Measurements from ENCODE around the gene CHD9. TPM values are rescaled to one million over a fixed set of nuclear protein-coding genes. Genes with fewer than 3 reads are reported as not detected.
"Not testable (repeated sequence)": the region's sequence is repeated elsewhere in the genome, so short reads cannot be mapped to it uniquely, and the experiment has no call there.

Gene CHD9
- polyA plus RNA-seq, 1 donor = 32.7 TPM

GRCh38 chr16:53291757-53292392 is 237.1 kb downstream of the CHD9 start:
- Histone ChIP-seq H3K4me1 (ENCODE audit: control insufficient read depth, insufficient read depth, low read length) (no peaks in the 10 kb centered on the region), H3K36me3 (ENCODE audit: control insufficient read depth, insufficient read depth, low read length) (peaks cover 70% of the 10 kb centered on the region), H3K9me3 (ENCODE audit: control insufficient read depth, low read depth, low read length) (no peaks in the 10 kb centered on the region), H3K27me3 (ENCODE audit: control insufficient read depth, insufficient read depth, low read length) (no peaks in the 10 kb centered on the region), H3K27ac (ENCODE audit: low read length) (no peak overlapping the region), H3K4me3 (ENCODE audit: low read length) (no peak overlapping the region)
- WGBS (ENCODE audit: insufficient coverage, low lambda C conversion rate) = 100% methylated on average over 1 of the region's 2 CpGs
- no peak for DNase-seq

GRCh38 chr16:53297477-53297876 is 242.7 kb downstream of the CHD9 start:
- no peaks in the 10 kb centered on the region for H3K9me3 ChIP-seq (ENCODE audit: control insufficient read depth, low read depth, low read length)
- H3K27ac ChIP-seq (ENCODE audit: low read length) = no peak overlapping the region
- no peak overlapping the region for H3K4me3 ChIP-seq (ENCODE audit: low read length)
- peaks cover 68% of the 10 kb centered on the region for H3K36me3 ChIP-seq (ENCODE audit: control insufficient read depth, insufficient read depth, low read length)
- H3K4me1 ChIP-seq (ENCODE audit: control insufficient read depth, insufficient read depth, low read length) = no peaks in the 10 kb centered on the region
- no peak for DNase-seq
- no peaks in the 10 kb centered on the region for H3K27me3 ChIP-seq (ENCODE audit: control insufficient read depth, insufficient read depth, low read length)

DNA sequence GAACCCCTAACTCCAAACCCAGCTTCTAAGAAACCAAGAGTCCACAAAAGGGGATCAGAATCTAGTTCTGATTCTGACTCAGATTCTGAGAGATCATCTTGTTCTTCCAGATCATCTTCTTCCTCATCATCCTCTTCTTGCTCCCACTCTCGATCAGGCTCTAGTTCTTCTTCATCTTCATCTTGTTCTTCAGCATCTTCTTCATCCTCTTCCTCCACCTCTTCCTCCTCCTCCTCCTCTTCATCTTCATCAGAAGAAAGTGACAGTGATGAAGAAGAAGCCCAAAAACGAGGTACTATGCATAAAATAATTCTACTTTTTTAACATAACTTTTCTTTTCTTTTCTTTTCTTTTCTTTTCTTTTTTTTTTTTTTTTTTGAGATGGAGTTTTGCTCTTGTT is 249.5 kb downstream of the CHD9 start:
- WGBS (ENCODE audit: insufficient coverage, low lambda C conversion rate) = 89% methylated on average over 2 of the region's 2 CpGs
- DNase-seq = no peak
- Histone ChIP-seq H3K27ac (ENCODE audit: low read length) (no peak overlapping the region), H3K9me3 (ENCODE audit: control insufficient read depth, low read depth, low read length) (no peaks in the 10 kb centered on the region), H3K27me3 (ENCODE audit: control insufficient read depth, insufficient read depth, low read length) (no peaks in the 10 kb centered on the region), H3K36me3 (ENCODE audit: control insufficient read depth, insufficient read depth, low read length) (peaks cover 66% of the 10 kb centered on the region), H3K4me3 (ENCODE audit: low read length) (no peak overlapping the region), H3K4me1 (ENCODE audit: control insufficient read depth, insufficient read depth, low read length) (no peaks in the 10 kb centered on the region)

GRCh38 chr16:53305743-53306142 is 251.0 kb downstream of the CHD9 start:
- H3K9me3 ChIP-seq (ENCODE audit: control insufficient read depth, low read depth, low read length) = no peaks in the 10 kb centered on the region
- no CpG with 5 or more reads among the region's 3 CpGs for WGBS (ENCODE audit: insufficient coverage, low lambda C conversion rate)
- H3K27me3 ChIP-seq (ENCODE audit: control insufficient read depth, insufficient read depth, low read length) = no peaks in the 10 kb centered on the region
- no peak overlapping the region for H3K27ac ChIP-seq (ENCODE audit: low read length)
- no peak overlapping the region for H3K4me3 ChIP-seq (ENCODE audit: low read length)
- DNase-seq = no peak
- no peaks in the 10 kb centered on the region for H3K4me1 ChIP-seq (ENCODE audit: control insufficient read depth, insufficient read depth, low read length)
- H3K36me3 ChIP-seq (ENCODE audit: control insufficient read depth, insufficient read depth, low read length) = peaks cover 64% of the 10 kb centered on the region

GRCh38 chr16:53309457-53309856 is 254.7 kb downstream of the CHD9 start:
- Histone ChIP-seq H3K27ac (ENCODE audit: low read length) (no peak overlapping the region), H3K4me1 (ENCODE audit: control insufficient read depth, insufficient read depth, low read length) (no peaks in the 10 kb centered on the region)

DNA sequence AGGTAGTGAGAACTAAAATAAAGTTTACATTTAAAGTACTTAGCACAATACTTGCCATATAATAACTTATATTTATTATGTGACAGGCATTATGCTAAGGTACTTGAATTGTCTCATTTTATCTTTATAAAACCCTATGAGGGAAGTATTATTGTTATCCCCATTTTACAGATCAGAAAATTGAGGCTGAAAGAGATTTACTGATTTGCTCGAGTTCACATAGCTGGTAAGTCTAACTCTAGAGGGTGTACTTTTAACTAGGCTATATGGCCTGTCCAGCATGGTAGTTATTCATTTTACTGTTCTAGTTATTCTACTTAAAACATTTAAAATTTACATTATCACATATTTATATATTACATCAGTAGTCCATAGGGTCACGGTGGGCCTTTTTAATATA is 266.2 kb downstream of the CHD9 start:
- DNase-seq = no peak
- WGBS (ENCODE audit: insufficient coverage, low lambda C conversion rate) = 100% methylated on average over 1 of the region's 2 CpGs
- H3K36me3 ChIP-seq (ENCODE audit: control insufficient read depth, insufficient read depth, low read length) = peaks cover 61% of the 10 kb centered on the region

More at GRCh38 chr16:53309457-53309856, 254.7 kb downstream of the CHD9 start:
- no peak for DNase-seq
- WGBS (ENCODE audit: insufficient coverage, low lambda C conversion rate) = no CpG with 5 or more reads among the region's 3 CpGs
- H3K9me3 ChIP-seq (ENCODE audit: control insufficient read depth, low read depth, low read length) = no peaks in the 10 kb centered on the region
- no peak overlapping the region for H3K4me3 ChIP-seq (ENCODE audit: low read length)
- peaks cover 63% of the 10 kb centered on the region for H3K36me3 ChIP-seq (ENCODE audit: control insufficient read depth, insufficient read depth, low read length)
- H3K27me3 ChIP-seq (ENCODE audit: control insufficient read depth, insufficient read depth, low read length) = no peaks in the 10 kb centered on the region

GRCh38 chr16:53323924-53324323 is 269.1 kb downstream of the CHD9 start:
- Histone ChIP-seq H3K9me3 (ENCODE audit: control insufficient read depth, low read depth, low read length) (no peaks in the 10 kb centered on the region), H3K36me3 (ENCODE audit: control insufficient read depth, insufficient read depth, low read length) (peaks cover 35% of the 10 kb centered on the region), H3K4me3 (ENCODE audit: low read length) (no peak overlapping the region), H3K27me3 (ENCODE audit: control insufficient read depth, insufficient read depth, low read length) (no peaks in the 10 kb centered on the region), H3K4me1 (ENCODE audit: control insufficient read depth, insufficient read depth, low read length) (no peaks in the 10 kb centered on the region), H3K27ac (ENCODE audit: low read length) (no peak overlapping the region)
- DNase-seq = no peak
- no CpG with 5 or more reads among the region's 5 CpGs for WGBS (ENCODE audit: insufficient coverage, low lambda C conversion rate)

More for the DNA sequence above, 266.2 kb downstream of the CHD9 start:
- no peak overlapping the region for H3K27ac ChIP-seq (ENCODE audit: low read length)
- H3K9me3 ChIP-seq (ENCODE audit: control insufficient read depth, low read depth, low read length) = no peaks in the 10 kb centered on the region
- no peaks in the 10 kb centered on the region for H3K4me1 ChIP-seq (ENCODE audit: control insufficient read depth, insufficient read depth, low read length)
- no peak overlapping the region for H3K4me3 ChIP-seq (ENCODE audit: low read length)
- no peaks in the 10 kb centered on the region for H3K27me3 ChIP-seq (ENCODE audit: control insufficient read depth, insufficient read depth, low read length)

GRCh38 chr16:53330991-53331390 is 276.2 kb downstream of the CHD9 start:
- H3K27ac ChIP-seq (ENCODE audit: low read length); H3K36me3 ChIP-seq (ENCODE audit: control insufficient read depth, insufficient read depth, low read length); H3K4me3 ChIP-seq (ENCODE audit: low read length); H3K9me3 ChIP-seq (ENCODE audit: control insufficient read depth, low read depth, low read length); H3K27me3 ChIP-seq (ENCODE audit: control insufficient read depth, insufficient read depth, low read length); H3K4me1 ChIP-seq (ENCODE audit: control insufficient read depth, insufficient read depth, low read length); DNase-seq: not testable (repeated sequence)
- WGBS (ENCODE audit: insufficient coverage, low lambda C conversion rate) = 100% methylated on average over 1 of the region's 3 CpGs

GRCh38 chr16:53334581-53334980 is 279.8 kb downstream of the CHD9 start:
- DNase-seq = no peak
- Histone ChIP-seq H3K36me3 (ENCODE audit: control insufficient read depth, insufficient read depth, low read length) (no peaks in the 10 kb centered on the region), H3K9me3 (ENCODE audit: control insufficient read depth, low read depth, low read length) (no peaks in the 10 kb centered on the region), H3K27me3 (ENCODE audit: control insufficient read depth, insufficient read depth, low read length) (no peaks in the 10 kb centered on the region), H3K4me3 (ENCODE audit: low read length) (no peak overlapping the region), H3K4me1 (ENCODE audit: control insufficient read depth, insufficient read depth, low read length) (no peaks in the 10 kb centered on the region), H3K27ac (ENCODE audit: low read length) (no peak overlapping the region)
- 93% methylated on average over 2 of the region's 4 CpGs for WGBS (ENCODE audit: insufficient coverage, low lambda C conversion rate)

DNA sequence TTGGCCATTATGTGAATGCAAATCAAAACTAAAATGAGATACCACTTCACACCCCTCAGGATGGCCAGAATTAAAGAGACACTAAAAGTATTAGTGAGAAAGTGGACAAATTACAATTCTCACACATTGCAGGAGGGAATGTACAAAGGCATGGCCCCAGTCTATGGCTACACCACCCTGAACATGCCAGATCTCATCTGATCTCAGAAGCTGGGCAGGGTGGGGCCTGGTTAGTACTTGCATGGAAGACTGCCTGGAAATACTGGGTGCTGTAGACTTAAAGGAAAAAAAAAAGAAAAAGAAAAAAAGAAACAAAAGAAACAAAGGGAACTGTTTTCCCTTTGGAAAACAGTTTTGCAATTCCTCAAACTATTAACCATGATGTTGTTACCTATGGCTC is 282.5 kb downstream of the CHD9 start:
- Histone ChIP-seq H3K4me1 (ENCODE audit: control insufficient read depth, insufficient read depth, low read length) (no peaks in the 10 kb centered on the region), H3K27ac (ENCODE audit: low read length) (no peak overlapping the region)

GRCh38 chr16:53341792-53342191 is 287.0 kb downstream of the CHD9 start:
- no peak for DNase-seq
- Histone ChIP-seq H3K4me3 (ENCODE audit: low read length) (no peak overlapping the region), H3K9me3 (ENCODE audit: control insufficient read depth, low read depth, low read length) (no peaks in the 10 kb centered on the region), H3K4me1 (ENCODE audit: control insufficient read depth, insufficient read depth, low read length) (no peaks in the 10 kb centered on the region), H3K27me3 (ENCODE audit: control insufficient read depth, insufficient read depth, low read length) (no peaks in the 10 kb centered on the region), H3K27ac (ENCODE audit: low read length) (no peak overlapping the region), H3K36me3 (ENCODE audit: control insufficient read depth, insufficient read depth, low read length) (no peaks in the 10 kb centered on the region)
- WGBS (ENCODE audit: insufficient coverage, low lambda C conversion rate) = no CpG with 5 or more reads among the region's 6 CpGs

More for the DNA sequence above, 282.5 kb downstream of the CHD9 start:
- H3K4me3 ChIP-seq (ENCODE audit: low read length) = no peak overlapping the region
- H3K36me3 ChIP-seq (ENCODE audit: control insufficient read depth, insufficient read depth, low read length) = no peaks in the 10 kb centered on the region
- no peaks in the 10 kb centered on the region for H3K27me3 ChIP-seq (ENCODE audit: control insufficient read depth, insufficient read depth, low read length)
- no peaks in the 10 kb centered on the region for H3K9me3 ChIP-seq (ENCODE audit: control insufficient read depth, low read depth, low read length)
- DNase-seq = no peak
